ENCODE measurements around the gene CEBPE. TPM values are rescaled to one million over a fixed set of nuclear protein-coding genes. Genes with fewer than 3 reads are reported as not detected.
A peak's percentile ranks its signal among the peaks of the same experiment; 100 is the strongest.

Gene CEBPE
- total RNA-seq, 1 donor from 2014 or later: not detected

DNA sequence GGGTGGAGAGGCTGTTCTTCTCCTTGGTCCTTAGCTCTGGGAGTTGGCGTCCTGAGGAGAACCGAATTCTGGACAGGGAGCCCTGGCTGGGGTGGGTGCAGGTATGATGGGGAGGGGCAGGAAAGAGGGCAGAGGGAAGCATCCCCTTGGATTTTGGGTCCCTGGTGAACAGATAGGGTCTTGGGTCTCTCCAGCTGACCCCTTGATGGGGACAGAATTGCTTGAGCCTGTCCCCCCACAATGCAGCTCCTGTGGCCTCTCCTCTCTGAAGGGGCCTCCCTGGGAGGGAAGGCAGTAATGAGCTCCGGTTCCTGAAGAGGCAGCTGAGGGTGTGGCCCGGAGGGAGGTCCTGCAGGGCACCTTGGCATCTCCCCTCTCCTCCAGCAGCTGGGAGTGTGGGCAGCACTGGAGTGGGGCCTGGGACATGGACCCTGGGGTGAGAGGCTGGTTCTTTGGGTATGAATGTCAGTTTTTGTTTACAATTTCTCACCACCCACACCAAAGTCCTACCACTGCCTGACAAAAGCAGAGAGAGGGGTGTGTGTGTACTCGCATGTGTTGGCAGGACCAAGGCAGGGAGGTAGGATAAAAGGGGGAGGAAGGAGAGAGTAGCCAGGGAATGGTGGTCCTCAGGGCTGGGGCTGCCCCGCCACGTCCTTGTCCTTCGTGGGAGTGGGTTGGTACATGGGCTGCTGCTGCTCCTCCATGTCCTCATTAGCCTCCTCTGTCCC lies 7.7 kb upstream of the CEBPE start:
- Mint-ChIP-seq H3K9me3 (ENCODE audit: unreplicated experiment) (no peaks in the 10 kb centered on the region), H3K4me3 (ENCODE audit: unreplicated experiment) (no peak overlapping the region), H3K27me3 (ENCODE audit: unreplicated experiment) (peaks cover 7% of the 10 kb centered on the region), H3K27ac (ENCODE audit: unreplicated experiment) (no peak overlapping the region), H3K36me3 (ENCODE audit: low read depth, unreplicated experiment) (peaks cover 16% of the 10 kb centered on the region), H3K4me1 (ENCODE audit: unreplicated experiment) (peaks cover 36% of the 10 kb centered on the region)
- no peak for DNase-seq (ENCODE audit: low spot score)
- TF ChIP-seq, protein P1, sequence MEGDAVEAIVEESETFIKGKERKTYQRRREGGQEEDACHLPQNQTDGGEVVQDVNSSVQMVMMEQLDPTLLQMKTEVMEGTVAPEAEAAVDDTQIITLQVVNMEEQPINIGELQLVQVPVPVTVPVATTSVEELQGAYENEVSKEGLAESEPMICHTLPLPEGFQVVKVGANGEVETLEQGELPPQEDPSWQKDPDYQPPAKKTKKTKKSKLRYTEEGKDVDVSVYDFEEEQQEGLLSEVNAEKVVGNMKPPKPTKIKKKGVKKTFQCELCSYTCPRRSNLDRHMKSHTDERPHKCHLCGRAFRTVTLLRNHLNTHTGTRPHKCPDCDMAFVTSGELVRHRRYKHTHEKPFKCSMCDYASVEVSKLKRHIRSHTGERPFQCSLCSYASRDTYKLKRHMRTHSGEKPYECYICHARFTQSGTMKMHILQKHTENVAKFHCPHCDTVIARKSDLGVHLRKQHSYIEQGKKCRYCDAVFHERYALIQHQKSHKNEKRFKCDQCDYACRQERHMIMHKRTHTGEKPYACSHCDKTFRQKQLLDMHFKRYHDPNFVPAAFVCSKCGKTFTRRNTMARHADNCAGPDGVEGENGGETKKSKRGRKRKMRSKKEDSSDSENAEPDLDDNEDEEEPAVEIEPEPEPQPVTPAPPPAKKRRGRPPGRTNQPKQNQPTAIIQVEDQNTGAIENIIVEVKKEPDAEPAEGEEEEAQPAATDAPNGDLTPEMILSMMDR (IDR thresholded peaks at IDR 0.05; ENCODE audit: unreplicated experiment): no peak

DNA sequence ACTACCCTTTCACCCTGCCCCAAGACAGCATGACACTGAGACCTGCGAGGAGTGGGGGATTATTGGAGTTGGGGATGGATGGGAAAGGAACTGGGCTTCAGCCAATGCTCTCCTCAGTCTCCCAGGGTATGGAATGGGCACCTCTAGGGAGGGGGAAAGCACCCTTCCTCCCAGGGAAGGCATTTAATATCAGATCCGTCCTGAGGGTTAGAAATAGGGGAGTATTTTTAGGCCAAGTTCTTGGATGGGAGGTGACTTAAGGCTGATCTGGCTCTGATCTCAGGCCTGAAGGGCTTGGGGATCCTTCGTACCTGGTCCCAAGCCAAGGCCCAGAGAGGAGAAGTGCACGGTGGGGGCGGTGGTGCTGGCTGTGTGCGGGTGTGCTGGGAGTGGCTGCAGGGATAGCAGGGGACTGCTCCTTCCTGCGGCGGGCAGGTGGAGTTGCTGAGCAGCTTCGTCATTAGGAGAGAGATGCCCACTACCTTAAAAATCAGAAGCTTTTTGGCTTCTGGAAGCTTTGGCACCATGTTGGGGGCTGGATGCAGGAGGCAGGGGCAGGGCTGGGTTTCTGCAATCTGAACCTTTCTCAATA lies 7.0 kb upstream of the CEBPE start:
- TF ChIP-seq, protein P1 (IDR thresholded peaks at IDR 0.05; ENCODE audit: unreplicated experiment): no peak
- H3K4me3 Mint-ChIP-seq (ENCODE audit: unreplicated experiment): no peak overlapping the region
- peaks cover 7% of the 10 kb centered on the region for H3K27me3 Mint-ChIP-seq (ENCODE audit: unreplicated experiment)
- DNase-seq (ENCODE audit: low spot score): no peak
- H3K4me1 Mint-ChIP-seq (ENCODE audit: unreplicated experiment): peaks cover 43% of the 10 kb centered on the region
- H3K36me3 Mint-ChIP-seq (ENCODE audit: low read depth, unreplicated experiment): peaks cover 16% of the 10 kb centered on the region
- H3K9me3 Mint-ChIP-seq (ENCODE audit: unreplicated experiment): no peaks in the 10 kb centered on the region
- H3K27ac Mint-ChIP-seq (ENCODE audit: unreplicated experiment): peak overlapping the region; percentile 55

DNA sequence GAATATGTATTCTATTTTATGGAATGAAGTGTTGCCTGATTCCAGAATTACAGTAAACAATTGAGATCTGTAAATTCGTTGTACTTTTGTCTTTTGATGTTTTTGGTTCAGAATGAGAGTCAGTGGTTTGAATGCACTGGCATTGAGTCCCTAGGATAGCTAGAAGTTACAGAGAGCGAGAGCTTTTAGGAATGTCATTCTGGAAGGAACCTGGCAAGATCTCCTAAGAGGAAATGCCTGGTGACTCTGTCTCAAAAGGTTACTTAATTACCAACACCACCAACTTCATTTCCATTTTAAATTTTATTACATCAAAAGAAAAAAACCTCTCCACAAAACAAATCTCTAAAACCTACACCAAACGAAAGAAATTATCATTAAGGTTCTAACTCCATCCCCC lies 6.0 kb upstream of the CEBPE start:
- Mint-ChIP-seq H3K4me1 (ENCODE audit: unreplicated experiment) (peaks cover 53% of the 10 kb centered on the region), H3K27ac (ENCODE audit: unreplicated experiment) (peak overlapping the region; percentile 41), H3K36me3 (ENCODE audit: low read depth, unreplicated experiment) (peaks cover 20% of the 10 kb centered on the region), H3K27me3 (ENCODE audit: unreplicated experiment) (peaks cover 7% of the 10 kb centered on the region), H3K4me3 (ENCODE audit: unreplicated experiment) (no peak overlapping the region), H3K9me3 (ENCODE audit: unreplicated experiment) (no peaks in the 10 kb centered on the region)
- DNase-seq (ENCODE audit: low spot score): no peak
- TF ChIP-seq, protein P1 (IDR thresholded peaks at IDR 0.05; ENCODE audit: unreplicated experiment): no peak

DNA sequence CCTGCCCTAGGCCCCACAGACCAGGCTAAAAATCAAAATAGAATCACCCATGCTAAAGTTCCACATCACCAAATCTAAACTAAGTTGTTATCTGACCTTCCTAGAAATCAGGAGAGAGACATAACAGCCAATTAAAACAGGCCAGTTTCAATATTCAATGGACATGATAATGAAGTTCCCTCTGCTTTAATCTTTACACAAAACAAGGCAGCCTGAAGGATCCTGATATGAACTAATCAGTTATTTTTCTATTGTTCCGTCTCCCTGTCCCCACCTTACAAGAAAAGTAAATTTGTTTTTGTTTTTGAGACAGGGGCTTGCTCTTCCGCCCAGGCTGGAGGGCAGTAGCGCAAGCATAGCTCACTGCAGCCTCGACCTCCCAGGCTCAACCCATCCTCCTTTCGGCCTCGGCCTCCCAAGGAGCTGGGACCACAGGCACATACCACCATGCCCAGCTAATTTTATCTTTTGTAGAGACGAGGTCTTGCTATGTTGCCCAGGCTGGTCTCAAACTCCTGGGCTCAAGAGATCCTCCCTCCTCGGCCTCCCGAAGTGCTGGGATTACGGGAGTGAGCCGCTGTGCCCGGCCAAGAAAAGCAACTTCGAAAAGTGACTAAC lies 5.4 kb upstream of the CEBPE start:
- Mint-ChIP-seq H3K4me1 (ENCODE audit: unreplicated experiment) (peaks cover 56% of the 10 kb centered on the region), H3K36me3 (ENCODE audit: low read depth, unreplicated experiment) (peaks cover 20% of the 10 kb centered on the region), H3K27ac (ENCODE audit: unreplicated experiment) (no peak overlapping the region), H3K27me3 (ENCODE audit: unreplicated experiment) (peaks cover 7% of the 10 kb centered on the region), H3K4me3 (ENCODE audit: unreplicated experiment) (no peak overlapping the region), H3K9me3 (ENCODE audit: unreplicated experiment) (no peaks in the 10 kb centered on the region)
- TF ChIP-seq, protein P1 (IDR thresholded peaks at IDR 0.05; ENCODE audit: unreplicated experiment): no peak
- DNase-seq (ENCODE audit: low spot score): no peak

DNA sequence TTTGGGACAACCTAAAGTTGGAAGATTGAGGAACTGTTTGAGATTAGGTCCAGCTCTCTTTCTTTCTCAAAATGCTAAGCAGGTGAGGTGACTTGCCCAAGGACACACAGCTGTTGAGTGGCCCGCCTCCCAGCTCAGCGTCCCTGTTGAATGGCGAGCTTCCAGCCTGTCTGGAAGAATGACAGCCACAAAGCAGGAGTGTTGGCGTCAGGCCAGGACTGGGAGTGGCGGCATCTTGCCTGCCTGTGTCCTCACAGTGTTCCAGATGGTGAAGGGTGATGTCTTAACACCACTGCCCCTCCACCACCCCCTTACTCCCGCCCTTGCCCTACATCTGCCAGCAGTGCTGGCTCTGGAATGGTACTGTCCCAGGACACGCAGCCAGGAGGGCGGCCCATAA lies 4.4 kb upstream of the CEBPE start:
- Mint-ChIP-seq H3K27me3 (ENCODE audit: unreplicated experiment) (peaks cover 7% of the 10 kb centered on the region), H3K9me3 (ENCODE audit: unreplicated experiment) (no peaks in the 10 kb centered on the region), H3K4me1 (ENCODE audit: unreplicated experiment) (peaks cover 53% of the 10 kb centered on the region), H3K36me3 (ENCODE audit: low read depth, unreplicated experiment) (peaks cover 14% of the 10 kb centered on the region), H3K4me3 (ENCODE audit: unreplicated experiment) (no peak overlapping the region), H3K27ac (ENCODE audit: unreplicated experiment) (no peak overlapping the region)
- TF ChIP-seq, protein P1 (IDR thresholded peaks at IDR 0.05; ENCODE audit: unreplicated experiment): no peak
- no peak for DNase-seq (ENCODE audit: low spot score)
